Measurements from ENCODE around the gene TMEM208. TPM values are rescaled to one million over a fixed set of nuclear protein-coding genes. Genes with fewer than 3 reads are reported as not detected.

TMEM208 gene
- total and polyA plus RNA-seq, 2 of the 8 experiments (the other 6 are each of a cell fraction or from before 2014, with no cell fraction given) = 37.7 to 100.0 TPM

GRCh38 chr16:67192781-67193361, 34.1 kb upstream of the TMEM208 start (continued):
- TF ChIP-seq MAX (IDR thresholded peaks at IDR 0.05) (no peak), PHF8 (conservative IDR thresholded peaks at IDR 0.05; ENCODE audit: low read depth, low read length) (no peak), HDAC6 (IDR thresholded peaks at IDR 0.05; ENCODE audit: low read depth, low read length) (no peak)
